T-helper 1 cell treated with Interleukin-12 subunit alpha and Interleukin-12 subunit beta and Interleukin-4 antibody, amounts not matched to agents 30 μg/mL and 1 μg/mL, for 36 hours (primary cell): ENCODE measurements around the gene PANK4.

Source experiments
- H3K27ac Mint-ChIP-seq: one replicate; pipeline ENCODE4 v1.8.0; 2021; ENCODE audit warnings: mild to moderate bottlenecking, mixed read lengths
- H3K27me3 Mint-ChIP-seq: one replicate; pipeline ENCODE4 v1.8.0; 2021; ENCODE audit warnings: low read depth, mixed read lengths
- H3K36me3 Mint-ChIP-seq: one replicate; pipeline ENCODE4 v1.8.0; 2021; ENCODE audit warnings: low read depth, mixed read lengths
- H3K4me1 Mint-ChIP-seq: one replicate; pipeline ENCODE4 v1.8.0; 2021; ENCODE audit warnings: low read depth, mixed read lengths
- H3K4me3 Mint-ChIP-seq: one replicate; pipeline ENCODE4 v1.8.0; 2021; ENCODE audit warnings: mild to moderate bottlenecking, moderate library complexity, mixed read lengths
- H3K9me3 Mint-ChIP-seq: one replicate; pipeline ENCODE4 v1.8.0; 2021; ENCODE audit warnings: mixed read lengths

Gene PANK4

GRCh38 chr1:2482588-2482987 is 43.8 kb downstream of the PANK4 start:
- H3K9me3 Mint-ChIP-seq: no peaks in the 10 kb centered on the region
- no peak overlapping the region for H3K4me3 Mint-ChIP-seq
- peaks cover 3% of the 10 kb centered on the region for H3K36me3 Mint-ChIP-seq
- no peak overlapping the region for H3K27ac Mint-ChIP-seq
- H3K4me1 Mint-ChIP-seq: no peaks in the 10 kb centered on the region
- H3K27me3 Mint-ChIP-seq: no peaks in the 10 kb centered on the region

- Mint-ChIP-seq H3K4me3 (no peak overlapping the region), H3K36me3 (no peaks in the 10 kb centered on the region), H3K9me3 (no peaks in the 10 kb centered on the region)
Measured at GRCh38 chr1:2481885-2482284, 44.5 kb downstream of the PANK4 start.

GRCh38 chr1:2480986-2481364 is 45.4 kb downstream of the PANK4 start:
- no peaks in the 10 kb centered on the region for H3K36me3 Mint-ChIP-seq
- H3K27ac Mint-ChIP-seq: no peak overlapping the region
- H3K27me3 Mint-ChIP-seq: no peaks in the 10 kb centered on the region
- H3K9me3 Mint-ChIP-seq: no peaks in the 10 kb centered on the region
- H3K4me3 Mint-ChIP-seq: no peak overlapping the region
- no peaks in the 10 kb centered on the region for H3K4me1 Mint-ChIP-seq

More at GRCh38 chr1:2481885-2482284, 44.5 kb downstream of the PANK4 start:
- H3K4me1 Mint-ChIP-seq: no peaks in the 10 kb centered on the region
- H3K27me3 Mint-ChIP-seq: no peaks in the 10 kb centered on the region
- H3K27ac Mint-ChIP-seq: no peak overlapping the region

GRCh38 chr1:2480236-2480985 is 46.0 kb downstream of the PANK4 start:
- H3K27me3 Mint-ChIP-seq: no peaks in the 10 kb centered on the region
- no peaks in the 10 kb centered on the region for H3K4me1 Mint-ChIP-seq
- H3K27ac Mint-ChIP-seq: no peak overlapping the region
- H3K4me3 Mint-ChIP-seq: no peak overlapping the region
- H3K9me3 Mint-ChIP-seq: no peaks in the 10 kb centered on the region
- H3K36me3 Mint-ChIP-seq: no peaks in the 10 kb centered on the region

GRCh38 chr1:2479618-2480017 is 46.8 kb downstream of the PANK4 start:
- Mint-ChIP-seq H3K4me3 (no peak overlapping the region), H3K27me3 (no peaks in the 10 kb centered on the region), H3K36me3 (no peaks in the 10 kb centered on the region), H3K9me3 (no peaks in the 10 kb centered on the region), H3K4me1 (no peaks in the 10 kb centered on the region), H3K27ac (no peak overlapping the region)

GRCh38 chr1:2479186-2479585 is 47.2 kb downstream of the PANK4 start:
- no peaks in the 10 kb centered on the region for H3K4me1 Mint-ChIP-seq
- no peak overlapping the region for H3K27ac Mint-ChIP-seq
- H3K27me3 Mint-ChIP-seq: no peaks in the 10 kb centered on the region
- H3K9me3 Mint-ChIP-seq: no peaks in the 10 kb centered on the region
- H3K36me3 Mint-ChIP-seq: no peaks in the 10 kb centered on the region
- no peak overlapping the region for H3K4me3 Mint-ChIP-seq

- H3K36me3 Mint-ChIP-seq: no peaks in the 10 kb centered on the region
- H3K4me1 Mint-ChIP-seq: no peaks in the 10 kb centered on the region
- H3K27ac Mint-ChIP-seq: no peak overlapping the region
- H3K27me3 Mint-ChIP-seq: no peaks in the 10 kb centered on the region
- no peaks in the 10 kb centered on the region for H3K9me3 Mint-ChIP-seq
- no peak overlapping the region for H3K4me3 Mint-ChIP-seq
Measured at GRCh38 chr1:2477791-2478499, 48.5 kb downstream of the PANK4 start.

GRCh38 chr1:2477309-2477708 is 49.1 kb downstream of the PANK4 start:
- H3K36me3 Mint-ChIP-seq: no peaks in the 10 kb centered on the region
- H3K9me3 Mint-ChIP-seq: no peaks in the 10 kb centered on the region
- no peak overlapping the region for H3K27ac Mint-ChIP-seq
- H3K27me3 Mint-ChIP-seq: no peaks in the 10 kb centered on the region
- H3K4me3 Mint-ChIP-seq: no peak overlapping the region
- no peaks in the 10 kb centered on the region for H3K4me1 Mint-ChIP-seq

- Mint-ChIP-seq H3K27me3 (no peaks in the 10 kb centered on the region), H3K4me3 (no peak within 1 kb of the TSS), H3K36me3 (no peaks in the 10 kb centered on the region), H3K27ac (no peak within 1 kb of the TSS), H3K9me3 (no peaks in the 10 kb centered on the region), H3K4me1 (no peaks in the 10 kb centered on the region)
Measured at GRCh38 chr1:2476061-2476999, 50.1 kb downstream of the PANK4 start, which contains the start of gene PLCH2. Gene PLCH2, plus strand, starts transcription at chr1:2476289. Its CDS starts 300 bp downstream, at chr1:2476589.

GRCh38 chr1:2475571-2475970 is 50.8 kb downstream of the PANK4 start:
- H3K4me1 Mint-ChIP-seq: no peaks in the 10 kb centered on the region
- H3K4me3 Mint-ChIP-seq: no peak overlapping the region
- no peaks in the 10 kb centered on the region for H3K27me3 Mint-ChIP-seq
- H3K27ac Mint-ChIP-seq: no peak overlapping the region
- no peaks in the 10 kb centered on the region for H3K9me3 Mint-ChIP-seq
- no peaks in the 10 kb centered on the region for H3K36me3 Mint-ChIP-seq

GRCh38 chr1:2474933-2475371 is 51.4 kb downstream of the PANK4 start:
- no peaks in the 10 kb centered on the region for H3K27me3 Mint-ChIP-seq
- no peaks in the 10 kb centered on the region for H3K36me3 Mint-ChIP-seq
- H3K4me1 Mint-ChIP-seq: no peaks in the 10 kb centered on the region
- H3K27ac Mint-ChIP-seq: no peak overlapping the region
- no peaks in the 10 kb centered on the region for H3K9me3 Mint-ChIP-seq
- no peak overlapping the region for H3K4me3 Mint-ChIP-seq

GRCh38 chr1:2474104-2474844 is 52.1 kb downstream of the PANK4 start:
- Mint-ChIP-seq H3K4me3 (no peak overlapping the region), H3K27ac (no peak overlapping the region), H3K9me3 (no peaks in the 10 kb centered on the region), H3K27me3 (no peaks in the 10 kb centered on the region), H3K4me1 (no peaks in the 10 kb centered on the region), H3K36me3 (no peaks in the 10 kb centered on the region)

- Mint-ChIP-seq H3K27ac (no peak overlapping the region), H3K4me3 (no peak overlapping the region), H3K36me3 (no peaks in the 10 kb centered on the region), H3K4me1 (no peaks in the 10 kb centered on the region), H3K27me3 (no peaks in the 10 kb centered on the region), H3K9me3 (no peaks in the 10 kb centered on the region)
Measured at GRCh38 chr1:2473198-2473597, 53.2 kb downstream of the PANK4 start.
